ENCODE measurements around the gene JPH3. TPM values are rescaled to one million over a fixed set of nuclear protein-coding genes. Genes with fewer than 3 reads are reported as not detected.
A peak's percentile ranks its signal among the peaks of the same experiment; 100 is the strongest.

The JPH3 gene
- total RNA-seq, 1 donor: not detected

DNA sequence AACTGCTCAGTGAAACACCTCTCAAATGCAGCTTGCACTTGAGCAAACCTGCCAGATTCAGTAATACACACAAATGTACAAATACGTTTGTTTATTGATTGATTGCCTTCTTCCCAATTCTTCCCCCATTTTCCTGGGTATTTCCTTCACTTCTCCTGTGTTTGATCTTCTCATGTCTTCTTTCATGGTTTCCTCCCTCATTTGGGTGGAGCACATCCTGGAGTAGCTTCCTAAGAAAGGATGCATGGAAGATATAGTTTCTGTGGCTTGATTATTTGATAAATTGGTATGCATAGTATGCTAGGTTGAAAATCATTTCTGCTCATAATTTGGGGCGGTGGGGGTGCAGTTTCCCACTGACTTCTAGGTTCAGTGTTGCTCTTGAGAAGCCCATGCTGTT, 28.8 kb downstream of the JPH3 start:
- no peak overlapping the region for H3K4me3 ChIP-seq (ENCODE audit: low read depth, low read length)
- TF ChIP-seq, protein P1, sequence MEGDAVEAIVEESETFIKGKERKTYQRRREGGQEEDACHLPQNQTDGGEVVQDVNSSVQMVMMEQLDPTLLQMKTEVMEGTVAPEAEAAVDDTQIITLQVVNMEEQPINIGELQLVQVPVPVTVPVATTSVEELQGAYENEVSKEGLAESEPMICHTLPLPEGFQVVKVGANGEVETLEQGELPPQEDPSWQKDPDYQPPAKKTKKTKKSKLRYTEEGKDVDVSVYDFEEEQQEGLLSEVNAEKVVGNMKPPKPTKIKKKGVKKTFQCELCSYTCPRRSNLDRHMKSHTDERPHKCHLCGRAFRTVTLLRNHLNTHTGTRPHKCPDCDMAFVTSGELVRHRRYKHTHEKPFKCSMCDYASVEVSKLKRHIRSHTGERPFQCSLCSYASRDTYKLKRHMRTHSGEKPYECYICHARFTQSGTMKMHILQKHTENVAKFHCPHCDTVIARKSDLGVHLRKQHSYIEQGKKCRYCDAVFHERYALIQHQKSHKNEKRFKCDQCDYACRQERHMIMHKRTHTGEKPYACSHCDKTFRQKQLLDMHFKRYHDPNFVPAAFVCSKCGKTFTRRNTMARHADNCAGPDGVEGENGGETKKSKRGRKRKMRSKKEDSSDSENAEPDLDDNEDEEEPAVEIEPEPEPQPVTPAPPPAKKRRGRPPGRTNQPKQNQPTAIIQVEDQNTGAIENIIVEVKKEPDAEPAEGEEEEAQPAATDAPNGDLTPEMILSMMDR (IDR thresholded peaks at IDR 0.05; ENCODE audit: insufficient read depth, low read length): no peak
- DNase-seq (ENCODE audit: low read depth): no peak

DNA sequence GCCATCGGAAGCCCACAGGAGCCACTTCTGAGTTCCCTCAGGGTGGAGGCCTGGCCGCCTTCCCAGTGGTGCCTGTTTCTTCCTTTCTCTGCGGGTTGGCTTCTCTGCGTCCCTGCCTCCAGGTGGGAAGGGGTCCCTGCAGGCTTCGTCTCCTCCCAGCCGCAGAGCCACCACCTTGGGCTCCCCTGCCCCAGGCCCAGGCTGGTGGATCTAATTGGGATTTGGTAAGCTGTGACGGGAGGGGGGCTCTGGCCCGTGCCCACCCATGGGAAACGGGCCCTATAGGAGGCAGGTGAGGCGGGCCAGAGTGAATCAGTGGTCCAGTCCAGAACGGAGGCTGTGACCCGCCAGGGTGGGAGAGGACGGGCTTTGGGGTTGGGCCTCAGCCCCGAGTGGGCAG, 32.1 kb downstream of the JPH3 start:
- DNase-seq (ENCODE audit: low read depth): no peak
- no peak overlapping the region for H3K4me3 ChIP-seq (ENCODE audit: low read depth, low read length)
- TF ChIP-seq, protein P1 (IDR thresholded peaks at IDR 0.05; ENCODE audit: insufficient read depth, low read length): no peak

- H3K4me3 ChIP-seq (ENCODE audit: low read depth, low read length): no peak overlapping the region
- peak; percentile 57 for DNase-seq (ENCODE audit: low read depth)
- TF ChIP-seq, protein P1 (IDR thresholded peaks at IDR 0.05; ENCODE audit: insufficient read depth, low read length): peak; percentile 69
Observed at GRCh38 chr16:87635541-87636049, 33.3 kb downstream of the JPH3 start.

- peak; percentile 78 for DNase-seq (ENCODE audit: low read depth)
- TF ChIP-seq, protein P1 (IDR thresholded peaks at IDR 0.05; ENCODE audit: insufficient read depth, low read length): peak; percentile 75
- H3K4me3 ChIP-seq (ENCODE audit: low read depth, low read length): no peak overlapping the region
Observed at GRCh38 chr16:87636050-87636684, 33.9 kb downstream of the JPH3 start.

GRCh38 chr16:87636741-87637140, 34.4 kb downstream of the JPH3 start:
- H3K4me3 ChIP-seq (ENCODE audit: low read depth, low read length): no peak overlapping the region
- no peak for DNase-seq (ENCODE audit: low read depth)
- TF ChIP-seq, protein P1 (IDR thresholded peaks at IDR 0.05; ENCODE audit: insufficient read depth, low read length): no peak

DNA sequence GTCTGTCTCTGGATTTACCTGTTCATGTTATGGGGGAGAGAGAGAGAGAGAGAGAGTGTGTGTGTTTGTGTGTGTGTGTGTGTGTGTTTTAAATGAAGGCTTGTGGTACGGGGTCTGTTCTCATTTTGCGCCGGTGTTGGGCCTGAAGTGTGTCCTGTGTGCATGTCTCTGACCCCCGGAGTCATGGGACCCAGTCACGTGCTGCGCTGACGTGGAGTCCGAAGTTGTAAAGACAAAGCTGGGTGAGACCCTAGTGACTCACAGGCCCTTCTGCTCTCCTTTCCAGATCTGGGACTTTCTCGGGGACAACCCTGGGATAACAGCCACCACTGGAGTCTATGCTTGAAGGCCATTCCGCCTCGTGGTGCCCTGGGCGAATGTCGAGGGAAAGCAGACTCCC, 35.0 kb downstream of the JPH3 start:
- no peak overlapping the region for H3K4me3 ChIP-seq (ENCODE audit: low read depth, low read length)
- TF ChIP-seq, protein P1 (IDR thresholded peaks at IDR 0.05; ENCODE audit: insufficient read depth, low read length): no peak
- no peak for DNase-seq (ENCODE audit: low read depth)

- H3K4me3 ChIP-seq (ENCODE audit: low read depth, low read length): no peak overlapping the region
- no peak for DNase-seq (ENCODE audit: low read depth)
- TF ChIP-seq, protein P1 (IDR thresholded peaks at IDR 0.05; ENCODE audit: insufficient read depth, low read length): no peak
Observed at GRCh38 chr16:87638736-87639135, 36.4 kb downstream of the JPH3 start.
